BE2C (cell line): ENCODE results near the gene ASTN1.

Experiments used
- DNase-seq: peaks from one replicate; pipeline ENCODE4 v3.0.0-alpha.2; 2020
- H3K27me3 ChIP-seq: fragments of 250-450 bp; sonication (Bioruptor Pico); 2 replicates; pipeline ENCODE4 v1.5.1; 2020; ENCODE audit warnings: mild to moderate bottlenecking
- H3K36me3 ChIP-seq: fragments of 250-450 bp; sonication (Bioruptor Pico); 2 replicates; pipeline ENCODE4 v1.5.1; 2020; ENCODE audit warnings: mild to moderate bottlenecking
- H3K4me1 ChIP-seq: fragments of 250-450 bp; sonication (Bioruptor Pico); 2 replicates; pipeline ENCODE4 v1.5.1; 2020
- H3K4me3 ChIP-seq: 2 replicates; pipeline ENCODE4 v1.5.1; 2011; ENCODE audit warnings: low read depth, low read length
- H3K9me3 ChIP-seq: fragments of 250-450 bp; sonication (Bioruptor Pico); 2 replicates; pipeline ENCODE4 v1.5.1; 2020
- CTCF ChIP-seq: IDR thresholded peaks from 2 replicates; pipeline ENCODE4 v1.5.1; 2012; ENCODE audit warnings: mild to moderate bottlenecking, low read depth, low read length

Gene ASTN1

GRCh38 chr1:177124577-177125278 lies 39.8 kb downstream of the ASTN1 start:
- Histone ChIP-seq H3K36me3 (no peaks in the 10 kb centered on the region), H3K4me1 (no peaks in the 10 kb centered on the region)

GRCh38 chr1:177122461-177123251 lies 41.9 kb downstream of the ASTN1 start:
- no peaks in the 10 kb centered on the region for H3K4me1 ChIP-seq

More at GRCh38 chr1:177124577-177125278, 39.8 kb downstream of the ASTN1 start:
- Histone ChIP-seq H3K27me3 (no peaks in the 10 kb centered on the region), H3K9me3 (no peaks in the 10 kb centered on the region), H3K4me3 (no peak overlapping the region)
- TF ChIP-seq CTCF, result no peak
- DNase-seq, result no peak

GRCh38 chr1:177119311-177119710 lies 45.2 kb downstream of the ASTN1 start:
- no peaks in the 10 kb centered on the region for H3K4me1 ChIP-seq
- TF ChIP-seq CTCF, result no peak

More at GRCh38 chr1:177122461-177123251, 41.9 kb downstream of the ASTN1 start:
- Histone ChIP-seq H3K9me3 (no peaks in the 10 kb centered on the region), H3K4me3 (no peak overlapping the region), H3K36me3 (no peaks in the 10 kb centered on the region), H3K27me3 (no peaks in the 10 kb centered on the region)
- no peak for DNase-seq
- TF ChIP-seq CTCF, result no peak

GRCh38 chr1:177118901-177119300 lies 45.6 kb downstream of the ASTN1 start:
- Histone ChIP-seq H3K4me1 (no peaks in the 10 kb centered on the region), H3K27me3 (no peaks in the 10 kb centered on the region), H3K36me3 (no peaks in the 10 kb centered on the region), H3K4me3 (no peak overlapping the region), H3K9me3 (no peaks in the 10 kb centered on the region)
- no peak for TF ChIP-seq CTCF
- DNase-seq, result no peak

More at GRCh38 chr1:177119311-177119710, 45.2 kb downstream of the ASTN1 start:
- Histone ChIP-seq H3K4me3 (no peak overlapping the region), H3K27me3 (no peaks in the 10 kb centered on the region), H3K36me3 (no peaks in the 10 kb centered on the region), H3K9me3 (no peaks in the 10 kb centered on the region)
- DNase-seq, result no peak

GRCh38 chr1:177116941-177117340 lies 47.6 kb downstream of the ASTN1 start:
- no peak for DNase-seq
- H3K27me3 ChIP-seq, result no peaks in the 10 kb centered on the region
- no peak for TF ChIP-seq CTCF
- no peaks in the 10 kb centered on the region for H3K36me3 ChIP-seq
- H3K4me1 ChIP-seq, result no peaks in the 10 kb centered on the region
- H3K9me3 ChIP-seq, result no peaks in the 10 kb centered on the region
- H3K4me3 ChIP-seq, result no peak overlapping the region
